ENCODE data around the gene ARHGEF28. TPM values are rescaled to one million over a fixed set of nuclear protein-coding genes. Genes with fewer than 3 reads are reported as not detected.

ARHGEF28 gene
- total RNA-seq, 1 experiment from 2014 or later, result 6.1 TPM

GRCh38 chr5:73902327-73903051 is 276.5 kb downstream of the ARHGEF28 start:
- no peak overlapping the region for H3K27ac ChIP-seq (ENCODE audit: low read depth, low read length)
- POLR2A ChIA-PET, result interaction anchor here (1.5 kb wide), 1 partner anchor 739 kb away, joined by 4 read pairs; the partner anchor contains the start of gene ENC1

More at GRCh38 chr5:73902327-73903051, 276.5 kb downstream of the ARHGEF28 start:
- Histone ChIP-seq H3K36me3 (ENCODE audit: control insufficient read depth in 1 of 2, insufficient read depth in 2 of 2, low read length in 2 of 2) (no peaks in the 10 kb centered on the region), H3K4me3 (replicated peaks in 1 of 2; ENCODE audit: low read depth in 1 of 2, low read length in 2 of 2) (no peak overlapping the region), H2AFZ (ENCODE audit: low read depth, low read length, poor library complexity, severe bottlenecking) (no peak overlapping the region), H3K9me2 (ENCODE audit: insufficient read depth) (no peaks in the 10 kb centered on the region), H3K79me2 (ENCODE audit: insufficient read depth, low read length) (no peaks in the 10 kb centered on the region), H4K20me1 (ENCODE audit: insufficient read depth) (no peaks in the 10 kb centered on the region), H3K4me2 (ENCODE audit: low read length) (peak overlapping the region; percentile 71; the same call in 1 of the 2 replicates), H3K9me3 (ENCODE audit: control insufficient read depth in 1 of 2, insufficient read depth in 1 of 2, low read depth in 1 of 2, low read length in 2 of 2) (no peaks in the 10 kb centered on the region), H3K4me1 (ENCODE audit: control insufficient read depth in 1 of 2, insufficient read depth in 2 of 2, low read length in 2 of 2) (peaks cover 18% of the 10 kb centered on the region in 2 experiments; a peak in 3 of 4 replicates), H3K27me3 (ENCODE audit: insufficient read depth, low read length) (no peaks in the 10 kb centered on the region), H3K9ac (ENCODE audit: low read length) (no peak overlapping the region)
- peak; percentile 36; the same call in 1 of the 2 replicates for ATAC-seq
- DNase-seq (ENCODE audit: low read depth, low spot score), result peak; percentile 63
- no TSS peak for BruUV-seq (replicated peaks)
- RAD21 ChIA-PET (ENCODE audit: low non-redundant PET in 1 of 2, low total read pairs in 2 of 2, uncharacterized antibody in 2 of 2, unreplicated experiment in 2 of 2), result interaction anchor here (1.1 to 1.5 kb wide), 3 partner anchors 36 to 747 kb away, joined by 3 read pairs; no protein-coding TSS in a partner anchor
- intact Hi-C loops (cut with micrococcal nuclease), result loop anchor here (1.0 to 10.0 kb wide), 6 partner anchors 115 to 1362 kb away; no protein-coding TSS in a partner anchor
- CTCF ChIA-PET, result interaction anchor here (0.6 to 2.6 kb wide), 17 partner anchors 11 to 1017 kb away, joined by 3 to 18 read pairs (median 3); partner anchors contain the start of gene ENC1
- TF ChIP-seq CTCF (IDR thresholded peaks at IDR 0.05 in 2 of 3, conservative IDR thresholded peaks at IDR 0.05 in 1 of 3; ENCODE audit: borderline replicate concordance in 1 of 3, insufficient read depth in 1 of 3, low read depth in 2 of 3, low read length in 2 of 3) (peak; percentile 46 to 87 (median 64); a peak in 5 of 6 replicates), JUND (IDR thresholded peaks at IDR 0.05) (no peak), RAD21 (IDR thresholded peaks at IDR 0.05; ENCODE audit: low read depth) (peak; percentile 89)
